ENCODE measurements around the gene CLPTM1L.

The CLPTM1L gene

DNA sequence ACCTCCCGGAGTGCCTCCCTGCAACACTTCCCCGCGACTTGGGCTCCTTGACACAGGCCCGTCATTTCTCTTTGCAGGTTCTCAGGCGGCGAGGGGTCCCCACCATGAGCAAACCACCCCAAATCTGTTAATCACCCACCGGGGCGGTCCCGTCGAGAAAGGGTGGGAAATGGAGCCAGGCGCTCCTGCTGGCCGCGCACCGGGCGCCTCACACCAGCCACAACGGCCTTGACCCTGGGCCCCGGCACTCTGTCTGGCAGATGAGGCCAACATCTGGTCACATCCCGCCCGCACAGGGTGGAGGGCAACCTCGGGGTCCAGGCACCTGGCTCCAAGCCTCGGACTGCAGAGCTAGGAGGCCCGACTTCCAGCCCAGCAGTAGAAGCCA lies 49.3 kb downstream of the CLPTM1L start:
- in situ Hi-C loops (cut with MboI; ENCODE audit: low sequenced_read_pairs, unreplicated experiment), result no loop called here
- TF ChIP-seq, protein P1, sequence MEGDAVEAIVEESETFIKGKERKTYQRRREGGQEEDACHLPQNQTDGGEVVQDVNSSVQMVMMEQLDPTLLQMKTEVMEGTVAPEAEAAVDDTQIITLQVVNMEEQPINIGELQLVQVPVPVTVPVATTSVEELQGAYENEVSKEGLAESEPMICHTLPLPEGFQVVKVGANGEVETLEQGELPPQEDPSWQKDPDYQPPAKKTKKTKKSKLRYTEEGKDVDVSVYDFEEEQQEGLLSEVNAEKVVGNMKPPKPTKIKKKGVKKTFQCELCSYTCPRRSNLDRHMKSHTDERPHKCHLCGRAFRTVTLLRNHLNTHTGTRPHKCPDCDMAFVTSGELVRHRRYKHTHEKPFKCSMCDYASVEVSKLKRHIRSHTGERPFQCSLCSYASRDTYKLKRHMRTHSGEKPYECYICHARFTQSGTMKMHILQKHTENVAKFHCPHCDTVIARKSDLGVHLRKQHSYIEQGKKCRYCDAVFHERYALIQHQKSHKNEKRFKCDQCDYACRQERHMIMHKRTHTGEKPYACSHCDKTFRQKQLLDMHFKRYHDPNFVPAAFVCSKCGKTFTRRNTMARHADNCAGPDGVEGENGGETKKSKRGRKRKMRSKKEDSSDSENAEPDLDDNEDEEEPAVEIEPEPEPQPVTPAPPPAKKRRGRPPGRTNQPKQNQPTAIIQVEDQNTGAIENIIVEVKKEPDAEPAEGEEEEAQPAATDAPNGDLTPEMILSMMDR (IDR thresholded peaks at IDR 0.05; ENCODE audit: borderline replicate concordance, control extremely low read depth, extremely low read depth, insufficient read depth, missing control alignments), result no peak
- no peak for DNase-seq (ENCODE audit: low spot score)

DNA sequence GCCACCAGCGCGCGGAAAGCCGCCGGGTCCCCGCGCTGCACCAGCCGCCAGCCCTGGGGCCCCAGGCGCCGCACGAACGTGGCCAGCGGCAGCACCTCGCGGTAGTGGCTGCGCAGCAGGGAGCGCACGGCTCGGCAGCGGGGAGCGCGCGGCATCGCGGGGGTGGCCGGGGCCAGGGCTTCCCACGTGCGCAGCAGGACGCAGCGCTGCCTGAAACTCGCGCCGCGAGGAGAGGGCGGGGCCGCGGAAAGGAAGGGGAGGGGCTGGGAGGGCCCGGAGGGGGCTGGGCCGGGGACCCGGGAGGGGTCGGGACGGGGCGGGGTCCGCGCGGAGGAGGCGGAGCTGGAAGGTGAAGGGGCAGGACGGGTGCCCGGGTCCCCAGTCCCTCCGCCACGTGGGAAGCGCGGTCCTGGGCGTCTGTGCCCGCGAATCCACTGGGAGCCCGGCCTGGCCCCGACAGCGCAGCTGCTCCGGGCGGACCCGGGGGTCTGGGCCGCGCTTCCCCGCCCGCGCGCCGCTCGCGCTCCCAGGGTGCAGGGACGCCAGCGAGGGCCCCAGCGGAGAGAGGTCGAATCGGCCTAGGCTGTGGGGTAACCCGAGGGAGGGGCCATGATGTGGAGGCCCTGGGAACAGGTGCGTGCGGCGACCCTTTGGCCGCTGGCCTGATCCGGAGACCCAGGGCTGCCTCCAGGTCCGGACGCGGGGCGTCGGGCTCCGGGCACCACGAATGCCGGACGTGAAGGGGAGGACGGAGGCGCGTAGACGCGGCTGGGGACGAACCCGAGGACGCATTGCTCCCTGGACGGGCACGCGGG lies 49.9 kb downstream of the CLPTM1L start, which contains the start of gene TERT:
Gene TERT, minus strand, starts transcription at position 234 of the 815 bp plus-strand sequence. Its CDS starts 79 bp downstream, at position 155.
- DNase-seq (ENCODE audit: low spot score), result peak; percentile 87
- TF ChIP-seq, protein P1 (IDR thresholded peaks at IDR 0.05; ENCODE audit: borderline replicate concordance, control extremely low read depth, extremely low read depth, insufficient read depth, missing control alignments), result no peak
- in situ Hi-C loops (cut with MboI; ENCODE audit: low sequenced_read_pairs, unreplicated experiment), result no loop called here

DNA sequence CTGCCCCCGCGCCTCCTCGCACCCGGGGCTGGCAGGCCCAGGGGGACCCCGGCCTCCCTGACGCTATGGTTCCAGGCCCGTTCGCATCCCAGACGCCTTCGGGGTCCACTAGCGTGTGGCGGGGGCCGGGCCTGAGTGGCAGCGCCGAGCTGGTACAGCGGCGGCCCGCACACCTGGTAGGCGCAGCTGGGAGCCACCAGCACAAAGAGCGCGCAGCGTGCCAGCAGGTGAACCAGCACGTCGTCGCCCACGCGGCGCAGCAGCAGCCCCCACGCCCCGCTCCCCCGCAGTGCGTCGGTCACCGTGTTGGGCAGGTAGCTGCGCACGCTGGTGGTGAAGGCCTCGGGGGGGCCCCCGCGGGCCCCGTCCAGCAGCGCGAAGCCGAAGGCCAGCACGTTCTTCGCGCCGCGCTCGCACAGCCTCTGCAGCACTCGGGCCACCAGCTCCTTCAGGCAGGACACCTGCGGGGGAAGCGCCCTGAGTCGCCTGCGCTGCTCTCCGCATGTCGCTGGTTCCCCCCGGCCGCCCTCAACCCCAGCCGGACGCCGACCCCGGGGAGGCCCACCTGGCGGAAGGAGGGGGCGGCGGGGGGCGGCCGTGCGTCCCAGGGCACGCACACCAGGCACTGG lies 50.6 kb downstream of the CLPTM1L start:
- in situ Hi-C loops (cut with MboI; ENCODE audit: low sequenced_read_pairs, unreplicated experiment), result no loop called here
- no peak for DNase-seq (ENCODE audit: low spot score)
- TF ChIP-seq, protein P1 (IDR thresholded peaks at IDR 0.05; ENCODE audit: borderline replicate concordance, control extremely low read depth, extremely low read depth, insufficient read depth, missing control alignments), result no peak

DNA sequence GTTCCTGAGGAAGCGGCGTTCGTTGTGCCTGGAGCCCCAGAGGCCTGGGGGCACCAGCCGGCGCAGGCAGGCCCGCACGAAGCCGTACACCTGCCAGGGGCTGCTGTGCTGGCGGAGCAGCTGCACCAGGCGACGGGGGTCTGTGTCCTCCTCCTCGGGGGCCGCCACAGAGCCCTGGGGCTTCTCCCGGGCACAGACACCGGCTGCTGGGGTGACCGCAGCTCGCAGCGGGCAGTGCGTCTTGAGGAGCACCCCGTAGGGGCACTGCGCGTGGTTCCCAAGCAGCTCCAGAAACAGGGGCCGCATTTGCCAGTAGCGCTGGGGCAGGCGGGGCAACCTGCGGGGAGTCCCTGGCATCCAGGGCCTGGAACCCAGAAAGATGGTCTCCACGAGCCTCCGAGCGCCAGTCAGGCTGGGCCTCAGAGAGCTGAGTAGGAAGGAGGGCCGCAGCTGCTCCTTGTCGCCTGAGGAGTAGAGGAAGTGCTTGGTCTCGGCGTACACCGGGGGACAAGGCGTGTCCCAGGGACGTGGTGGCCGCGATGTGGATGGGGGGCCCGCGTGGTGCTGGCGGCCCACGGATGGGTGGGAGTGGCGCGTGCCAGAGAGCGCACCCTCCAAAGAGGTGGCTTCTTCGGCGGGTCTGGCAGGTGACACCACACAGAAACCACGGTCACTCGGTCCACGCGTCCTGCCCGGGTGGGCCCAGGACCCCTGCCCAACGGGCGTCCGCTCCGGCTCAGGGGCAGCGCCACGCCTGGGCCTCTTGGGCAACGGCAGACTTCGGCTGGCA lies 51.3 kb downstream of the CLPTM1L start:
- TF ChIP-seq, protein P1 (IDR thresholded peaks at IDR 0.05; ENCODE audit: borderline replicate concordance, control extremely low read depth, extremely low read depth, insufficient read depth, missing control alignments), result no peak
- in situ Hi-C loops (cut with MboI; ENCODE audit: low sequenced_read_pairs, unreplicated experiment), result no loop called here
- DNase-seq (ENCODE audit: low spot score), result no peak

DNA sequence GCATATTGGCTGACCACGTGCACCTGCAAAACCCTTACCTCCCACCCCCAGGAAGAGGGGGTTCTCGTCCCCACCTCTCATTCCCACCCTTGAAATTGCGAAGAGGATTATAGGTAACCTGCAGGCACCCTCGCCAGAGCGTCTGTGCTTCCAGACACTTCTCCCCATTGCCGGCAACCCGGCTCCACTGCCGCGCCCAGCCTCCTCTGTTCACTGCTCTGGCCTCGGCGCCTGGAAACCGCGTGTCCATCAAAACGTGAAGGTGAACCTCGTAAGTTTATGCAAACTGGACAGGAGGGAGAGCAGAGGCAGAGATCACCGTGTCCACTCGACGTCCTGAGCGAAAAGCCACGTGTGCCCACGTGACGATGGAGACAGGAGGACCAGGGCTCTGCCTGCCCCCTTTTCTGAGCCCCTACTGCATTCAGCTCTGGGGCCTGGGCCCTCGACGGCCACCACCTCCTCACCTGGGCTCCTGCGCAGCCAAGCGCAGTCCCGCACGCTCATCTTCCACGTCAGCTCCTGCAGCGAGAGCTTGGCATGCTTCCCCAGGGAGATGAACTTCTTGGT lies 52.0 kb downstream of the CLPTM1L start:
- DNase-seq (ENCODE audit: low spot score), result no peak
- in situ Hi-C loops (cut with MboI; ENCODE audit: low sequenced_read_pairs, unreplicated experiment), result no loop called here
- TF ChIP-seq, protein P1 (IDR thresholded peaks at IDR 0.05; ENCODE audit: borderline replicate concordance, control extremely low read depth, extremely low read depth, insufficient read depth, missing control alignments), result no peak

DNA sequence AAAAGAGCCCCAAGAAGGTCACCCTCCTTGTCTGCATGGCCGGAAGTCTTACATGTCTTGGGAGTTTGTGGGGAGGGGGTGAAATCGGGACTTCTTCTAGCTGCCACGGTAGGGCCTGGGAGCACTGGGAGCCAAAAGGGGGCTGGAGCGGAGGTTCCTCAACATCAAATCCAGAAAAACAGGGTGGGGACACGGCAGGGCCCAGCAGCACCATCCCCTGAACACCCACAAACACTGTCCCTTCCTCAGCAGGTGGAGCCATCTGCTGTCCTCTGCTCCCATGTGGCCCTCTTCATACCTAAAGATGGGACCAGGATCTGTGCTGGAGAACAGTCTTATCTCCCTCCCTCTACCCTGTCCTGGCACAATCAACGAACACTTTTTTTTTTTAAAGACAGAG lies 52.8 kb downstream of the CLPTM1L start:
- in situ Hi-C loops (cut with MboI; ENCODE audit: low sequenced_read_pairs, unreplicated experiment), result no loop called here
- DNase-seq (ENCODE audit: low spot score), result no peak
- TF ChIP-seq, protein P1 (IDR thresholded peaks at IDR 0.05; ENCODE audit: borderline replicate concordance, control extremely low read depth, extremely low read depth, insufficient read depth, missing control alignments), result no peak

Data from GM13976 (cell line).